GM12891 (cell line): ENCODE measurements around the gene RHBDD3.

Experiments
- POLR2A ChIP-seq: IDR thresholded peaks from 2 replicates; pipeline ENCODE4 v1.6.1; 2011; ENCODE audit warnings: low read depth, low read length, control low read depth
- POLR2AphosphoS5 ChIP-seq: IDR thresholded peaks from 2 replicates; pipeline ENCODE4 v1.6.1; 2011; ENCODE audit warnings: low read depth, low read length, control low read depth
- POU2F2 ChIP-seq: IDR thresholded peaks from 2 replicates; pipeline ENCODE4 v1.6.1; 2011; ENCODE audit warnings: low read depth, mild to moderate bottlenecking, control low read depth, low read length, moderate library complexity
- TAF1 ChIP-seq: IDR thresholded peaks from 2 replicates; pipeline ENCODE4 v1.6.1; 2011; ENCODE audit warnings: low read depth, low read length, control low read depth

- TF ChIP-seq POLR2AphosphoS5: no peak
- TF ChIP-seq POLR2A: no peak
- TF ChIP-seq POU2F2: no peak
- no peak for TF ChIP-seq TAF1
These were observed 23.8 kb downstream of the RHBDD3 start for GRCh38 chr22:29243874-29244446.
